ENCODE measurements around the gene TIAM1.
A peak's percentile ranks its signal among the peaks of the same experiment; 100 is the strongest.

The TIAM1 gene

DNA sequence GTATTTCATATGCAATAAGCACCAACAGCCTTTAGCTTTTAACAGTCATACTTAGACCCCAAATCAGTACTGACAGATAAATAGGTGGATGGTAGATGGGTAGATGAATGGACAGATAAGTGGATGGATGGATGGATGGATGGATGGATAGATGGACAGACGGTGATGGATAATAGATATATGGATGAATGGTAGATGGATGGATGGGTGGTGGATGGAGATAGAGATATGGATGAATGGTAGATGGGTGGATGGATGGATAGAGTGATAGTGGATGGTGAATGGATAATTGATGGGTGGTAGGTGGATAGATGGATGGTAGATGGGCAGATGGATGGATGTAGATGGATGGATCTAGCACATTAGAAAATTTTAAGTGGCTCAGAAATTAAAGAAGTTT, 62.5 kb downstream of the TIAM1 start:
- no peak for DNase-seq

DNA sequence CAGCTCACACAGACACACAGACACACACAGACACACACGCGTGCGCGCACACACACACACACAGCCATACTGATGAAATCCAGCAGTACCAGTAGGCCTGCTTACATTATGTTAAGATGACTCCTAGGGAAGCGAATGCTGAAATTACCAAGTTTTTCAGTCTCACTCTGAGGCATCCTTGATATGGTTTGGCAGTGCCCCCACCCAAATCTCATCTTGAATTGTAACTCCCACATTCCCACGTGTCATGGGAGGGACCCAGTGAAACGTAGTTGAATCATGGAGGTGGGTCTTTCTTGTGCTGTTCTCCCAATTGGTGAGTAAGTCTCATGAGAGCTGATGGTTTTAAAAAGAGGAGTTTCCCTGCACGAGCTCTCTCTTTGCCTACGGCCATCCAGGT, 64.1 kb downstream of the TIAM1 start:
- no peak for DNase-seq

DNA sequence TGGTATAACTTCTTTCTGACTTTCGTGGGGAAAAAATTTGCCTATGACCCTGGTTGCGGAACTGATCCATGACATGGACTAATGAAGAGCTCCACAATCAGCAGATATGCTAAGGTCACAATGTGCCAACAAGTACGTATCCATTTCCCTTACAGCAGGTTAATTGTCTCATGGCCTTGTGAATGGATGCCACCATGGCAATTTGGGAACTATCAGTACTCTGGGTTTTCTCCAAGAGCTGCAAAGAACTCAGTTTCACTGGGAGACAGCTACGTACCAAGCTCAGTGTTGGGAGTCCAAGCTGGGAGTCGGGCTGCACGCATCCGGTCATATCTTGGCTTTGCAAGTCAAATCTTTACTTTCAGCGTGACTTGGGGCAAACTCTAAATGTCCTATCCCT, 64.8 kb downstream of the TIAM1 start:
- no peak for DNase-seq

DNA sequence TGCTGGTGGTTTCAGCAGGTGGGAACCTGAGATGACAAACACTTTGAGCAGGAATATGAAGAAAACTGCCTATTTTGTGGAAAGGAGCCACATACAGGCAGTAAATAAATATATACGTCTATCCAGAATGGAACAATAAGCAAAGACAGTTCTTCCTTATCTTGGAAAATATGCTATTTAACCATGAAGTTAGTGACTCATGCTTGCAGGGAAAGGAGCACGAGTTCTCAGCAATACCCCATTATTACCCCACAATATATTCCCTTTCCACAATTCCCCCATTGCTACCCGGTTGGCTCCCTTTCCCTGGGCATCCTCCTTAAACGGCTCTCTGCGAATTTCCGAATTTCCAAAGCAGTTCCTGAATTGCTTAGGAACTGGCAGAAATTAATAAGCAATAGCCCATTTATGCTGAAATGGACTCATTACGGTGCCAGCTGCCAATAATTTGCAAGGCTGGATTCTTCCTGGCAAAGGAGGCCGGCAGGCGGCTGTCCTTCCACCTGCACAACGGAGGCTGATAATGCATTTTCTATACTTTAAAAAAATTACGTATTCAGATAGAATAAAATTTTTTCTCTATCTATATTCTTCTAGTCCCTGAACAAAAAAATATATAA, 65.4 kb downstream of the TIAM1 start:
- no peak for DNase-seq

DNA sequence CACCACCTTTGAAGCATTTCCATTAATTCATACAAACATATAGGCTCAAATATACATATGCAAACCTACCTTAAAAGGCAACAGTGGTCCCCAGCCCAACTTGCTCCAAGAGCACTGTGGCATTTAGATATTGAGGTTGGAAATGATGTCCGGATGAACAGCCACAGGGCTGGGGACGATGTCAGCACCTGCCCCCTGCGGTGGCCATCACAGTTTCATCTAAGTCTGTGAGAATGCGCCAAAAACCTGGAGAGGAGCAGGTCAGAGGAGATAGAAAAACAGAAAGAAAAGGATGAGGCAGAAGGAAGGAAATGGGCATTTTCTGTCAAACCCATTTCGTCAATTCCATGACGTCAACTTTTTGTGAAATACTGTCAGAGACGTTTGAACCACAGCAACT, 67.4 kb downstream of the TIAM1 start:
- no peak for DNase-seq

DNA sequence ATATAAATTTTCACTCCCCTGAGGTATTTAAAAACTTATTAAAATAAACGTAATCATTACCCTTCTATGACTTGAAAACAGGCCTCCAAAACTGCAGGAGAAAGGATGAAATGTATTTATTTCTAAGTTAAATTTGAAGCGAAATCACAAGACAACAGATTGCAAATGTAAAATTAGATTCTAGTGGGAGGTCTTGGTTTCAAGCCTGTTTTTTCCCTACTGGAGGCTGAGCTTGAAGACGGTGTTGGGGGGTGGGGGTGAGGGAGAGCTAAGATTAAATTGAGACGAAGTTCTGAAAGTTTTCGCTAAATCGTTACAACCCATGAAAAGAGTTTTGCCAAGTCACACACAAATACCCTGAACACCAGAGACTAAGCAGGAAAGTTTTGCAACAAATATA, 68.2 kb downstream of the TIAM1 start:
- DNase-seq = no peak

DNA sequence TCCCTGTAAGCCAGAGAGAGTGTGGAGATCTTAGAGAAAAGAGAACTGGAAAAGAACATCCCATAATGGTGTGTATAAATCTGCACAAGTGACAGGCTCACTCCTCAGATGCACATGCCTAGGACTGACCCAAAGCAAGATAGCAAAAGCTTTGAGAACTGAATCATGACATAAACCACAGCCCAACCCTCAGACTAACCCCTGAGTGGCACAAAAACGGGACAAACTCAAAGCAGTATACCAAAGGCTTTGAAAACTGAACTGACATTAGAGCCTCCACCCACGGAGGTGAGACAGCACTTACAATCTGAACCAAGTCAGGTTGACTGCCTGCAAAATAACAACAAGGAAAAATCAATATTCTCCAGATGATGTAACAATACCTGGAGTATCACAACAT, 70.8 kb downstream of the TIAM1 start:
- no peak for DNase-seq

DNA sequence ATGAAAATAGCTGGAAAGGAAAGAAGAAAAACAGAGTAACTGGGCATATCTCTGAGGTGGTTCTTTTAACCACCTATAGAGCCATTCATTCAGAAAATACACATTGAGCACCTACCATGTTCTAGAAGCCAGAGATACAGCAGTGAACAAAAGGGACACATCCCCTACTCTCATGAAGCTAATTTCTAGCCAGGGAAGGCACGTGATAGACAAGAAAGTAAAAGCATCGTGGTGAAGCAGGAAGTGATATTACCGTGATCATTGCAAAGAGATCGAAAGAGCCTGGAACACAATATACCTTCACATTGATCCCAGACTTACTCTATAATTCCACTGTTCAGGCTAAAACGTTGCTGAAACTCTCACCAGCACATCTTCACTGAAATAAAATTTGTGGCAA, 76.0 kb downstream of the TIAM1 start:
- no peak for DNase-seq

DNA sequence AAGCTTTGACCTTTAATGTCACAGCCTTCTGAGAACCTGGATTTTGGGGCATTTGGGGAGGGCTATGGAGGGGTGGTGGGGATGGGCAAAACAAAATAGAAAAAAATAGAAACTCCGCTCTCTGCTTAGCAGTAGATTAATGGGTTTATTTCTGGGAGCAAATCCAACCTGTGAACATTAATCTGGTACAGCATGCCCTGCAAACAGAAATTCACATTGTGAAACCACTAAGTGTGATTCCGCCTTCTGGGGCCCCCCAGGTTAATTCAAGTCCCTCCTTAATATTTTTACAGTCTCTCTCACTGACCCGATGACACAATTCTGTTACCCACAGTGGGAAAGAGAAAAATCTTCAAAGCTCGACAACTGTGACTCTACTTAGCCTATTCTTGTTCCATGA, 76.4 kb downstream of the TIAM1 start:
- DNase-seq = no peak

DNA sequence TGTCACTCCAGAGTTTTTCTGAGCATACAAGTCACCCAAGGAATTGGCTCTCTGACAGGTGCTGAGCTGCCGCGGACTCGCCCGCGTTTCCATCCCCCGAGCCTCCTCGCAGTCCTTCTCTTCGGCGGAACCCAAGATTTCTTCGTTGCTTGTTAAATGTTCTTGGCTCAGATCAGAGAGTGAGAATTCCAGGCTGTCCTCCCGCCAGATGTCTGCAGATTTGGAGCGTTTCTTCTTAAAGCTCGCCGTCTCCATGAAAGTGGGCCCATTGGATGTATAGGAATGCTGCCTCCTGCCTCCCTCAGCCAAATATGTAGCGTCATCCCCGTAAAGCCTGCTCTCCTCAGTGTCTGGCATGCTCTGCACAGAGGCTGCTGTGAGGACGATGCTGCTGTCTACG, 77.8 kb downstream of the TIAM1 start:
- no peak for DNase-seq

DNA sequence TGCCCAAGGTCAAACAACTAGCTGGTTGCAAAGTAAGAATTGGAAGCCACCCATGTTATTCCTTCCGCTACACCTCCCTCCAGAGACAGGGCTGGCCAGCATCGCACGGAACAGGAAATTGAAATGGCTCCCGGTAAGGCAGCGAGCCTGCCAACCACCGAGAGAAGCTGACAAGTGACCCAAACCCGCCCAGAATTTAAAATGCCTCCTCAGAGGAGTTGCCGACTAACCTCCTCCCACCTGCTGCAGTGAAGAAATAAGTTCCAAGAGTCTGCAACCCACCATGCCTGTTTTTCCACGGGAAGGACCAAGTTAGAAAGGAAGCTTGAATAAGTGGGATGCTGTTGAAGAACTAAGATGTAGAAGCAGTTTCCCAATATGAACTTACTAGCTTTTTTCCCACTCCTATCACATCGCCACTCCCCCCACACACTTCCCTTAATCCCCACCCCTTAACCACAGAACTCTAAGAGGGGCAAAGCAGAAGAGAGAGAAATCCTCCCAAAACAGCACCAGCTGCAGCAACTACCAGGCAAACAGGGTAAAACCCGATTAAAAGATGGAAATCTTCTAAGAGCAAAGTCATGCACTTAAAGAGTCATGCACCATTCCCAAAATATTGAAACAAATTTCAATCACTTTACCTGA, 78.6 kb downstream of the TIAM1 start:
- peak; percentile 26 to 30 for DNase-seq

DNA sequence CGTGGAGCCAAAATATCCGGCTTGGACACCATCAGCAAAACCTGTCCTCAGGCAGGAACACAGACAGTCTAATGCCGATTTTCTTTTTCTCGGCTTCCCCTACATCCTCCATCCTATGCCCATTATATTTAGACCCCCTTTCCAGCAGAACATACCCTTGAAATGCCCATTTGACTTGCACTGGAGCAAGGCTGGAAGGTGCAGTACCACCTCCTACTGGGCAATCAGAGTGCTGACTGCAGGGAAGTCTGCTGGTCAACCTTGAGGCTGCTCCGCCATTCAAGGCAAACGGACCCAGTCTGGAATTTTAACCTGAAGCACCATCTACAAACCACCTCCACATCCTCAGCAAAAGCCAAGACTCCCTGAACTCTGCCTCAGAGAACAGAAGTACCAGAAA, 79.5 kb downstream of the TIAM1 start:
- no peak for DNase-seq

DNA sequence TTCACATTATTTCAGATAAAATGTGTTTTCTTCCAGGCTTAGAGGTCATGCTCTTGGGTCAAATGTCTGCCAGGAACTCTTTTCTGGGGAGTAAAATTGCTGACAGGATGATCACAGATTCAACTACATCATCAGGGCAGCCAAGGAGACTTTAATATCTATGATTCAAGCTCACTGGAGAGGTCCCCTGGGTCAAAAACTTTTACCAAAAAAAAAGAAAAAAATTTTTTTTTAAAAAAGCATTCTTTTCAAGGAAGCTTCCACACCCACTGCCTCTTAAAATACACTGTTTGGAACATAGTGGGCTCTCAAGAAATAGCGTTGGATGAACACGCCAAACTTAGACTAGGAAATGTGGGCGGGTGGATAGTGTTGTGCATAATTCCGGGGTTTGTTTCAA, 81.3 kb downstream of the TIAM1 start:
- no peak for DNase-seq

DNA sequence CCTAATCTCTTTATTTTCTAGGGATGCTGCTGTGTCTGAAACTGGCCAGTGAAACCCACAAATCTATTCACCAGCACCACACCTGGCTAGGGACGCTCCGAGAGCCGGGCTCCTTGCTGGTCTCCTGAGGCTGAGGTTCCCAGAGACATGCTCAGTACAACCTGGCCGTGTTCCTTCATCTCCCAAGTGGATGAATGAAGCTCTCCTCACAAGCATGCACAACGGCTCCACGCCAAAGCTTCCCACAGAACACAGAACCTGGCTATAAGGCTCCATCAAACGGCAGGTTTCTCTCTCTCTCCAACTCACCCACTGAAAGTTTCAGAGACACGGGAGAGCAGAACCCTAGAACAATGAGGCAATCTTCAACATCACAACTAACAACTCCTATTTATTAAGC, 82.3 kb downstream of the TIAM1 start:
- no peak for DNase-seq

DNA sequence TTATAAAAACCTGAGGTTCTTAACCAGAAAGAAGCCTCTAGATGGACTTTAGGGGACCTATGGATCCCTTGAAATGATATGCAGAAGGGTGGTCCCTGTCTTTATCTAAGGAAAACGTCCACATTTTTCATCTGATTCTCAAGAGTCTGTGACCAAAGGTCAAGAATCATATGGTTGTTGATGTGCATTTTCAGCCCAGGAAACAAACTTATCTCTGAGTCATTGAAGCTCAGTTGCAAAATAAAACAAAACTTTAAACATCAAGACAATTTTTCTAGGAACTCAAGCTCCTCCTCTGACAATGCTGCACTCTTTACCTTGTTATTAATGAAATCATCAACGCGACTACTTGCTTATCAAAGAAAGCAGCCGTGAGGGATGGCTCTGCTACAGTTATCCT, 83.3 kb downstream of the TIAM1 start:
- no peak for DNase-seq

DNA sequence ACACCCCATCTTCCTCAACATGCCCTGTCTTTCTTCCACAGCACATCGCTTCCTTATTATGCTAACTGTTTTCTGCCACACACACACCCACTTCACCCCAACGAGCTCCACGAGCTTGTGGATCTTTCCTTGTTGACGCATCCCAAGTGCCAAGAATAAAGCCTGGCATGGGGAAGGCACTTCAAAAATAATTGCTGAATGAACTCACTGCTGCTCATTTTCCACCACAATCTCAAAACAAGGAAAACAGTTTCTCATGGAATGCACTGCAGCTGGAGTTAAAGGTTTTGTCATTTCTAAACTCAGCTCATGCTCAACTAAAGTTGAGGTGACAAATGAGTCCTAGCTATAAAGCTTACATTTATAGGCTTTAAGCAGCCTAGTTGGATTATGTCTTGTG, 86.0 kb downstream of the TIAM1 start:
- no peak for DNase-seq

DNA sequence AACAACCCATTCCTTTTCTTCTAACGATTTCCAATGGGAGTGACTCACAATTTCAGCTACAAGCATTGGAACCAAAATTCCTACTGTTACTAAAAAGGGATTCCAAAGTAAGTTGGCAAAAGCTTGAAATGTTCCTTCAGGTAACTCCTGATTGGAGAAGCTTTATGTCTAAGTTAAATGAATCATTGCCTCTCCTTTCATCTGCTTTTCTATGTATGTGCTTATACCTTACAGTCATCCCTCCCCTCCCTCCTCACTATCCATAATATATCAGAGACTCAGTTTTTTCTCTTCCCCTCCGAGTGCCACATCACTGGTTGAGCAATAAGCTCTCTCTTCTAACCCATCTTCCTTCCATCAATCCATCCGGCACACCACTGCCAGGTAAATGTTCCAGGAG, 86.8 kb downstream of the TIAM1 start:
- no peak for DNase-seq

DNA sequence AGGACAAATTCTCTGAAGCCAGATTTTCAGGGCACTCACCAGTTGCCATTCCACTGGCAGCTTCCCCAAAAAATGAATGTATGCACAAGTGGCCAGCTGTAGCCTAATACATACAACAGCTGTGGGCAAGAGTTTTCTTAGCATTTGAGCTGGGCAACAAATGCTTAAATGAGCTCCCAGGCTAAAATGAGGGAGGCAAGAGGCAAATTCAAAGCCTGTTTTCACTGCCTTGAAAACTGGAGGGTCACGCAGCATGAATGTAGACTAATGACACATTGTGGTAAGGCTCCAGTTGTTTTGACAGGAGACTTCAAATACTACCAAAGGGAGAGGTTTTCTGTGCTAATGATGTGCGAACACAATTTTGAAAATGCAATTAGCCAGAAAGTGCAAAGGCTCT, 88.2 kb downstream of the TIAM1 start:
- no peak for DNase-seq

DNA sequence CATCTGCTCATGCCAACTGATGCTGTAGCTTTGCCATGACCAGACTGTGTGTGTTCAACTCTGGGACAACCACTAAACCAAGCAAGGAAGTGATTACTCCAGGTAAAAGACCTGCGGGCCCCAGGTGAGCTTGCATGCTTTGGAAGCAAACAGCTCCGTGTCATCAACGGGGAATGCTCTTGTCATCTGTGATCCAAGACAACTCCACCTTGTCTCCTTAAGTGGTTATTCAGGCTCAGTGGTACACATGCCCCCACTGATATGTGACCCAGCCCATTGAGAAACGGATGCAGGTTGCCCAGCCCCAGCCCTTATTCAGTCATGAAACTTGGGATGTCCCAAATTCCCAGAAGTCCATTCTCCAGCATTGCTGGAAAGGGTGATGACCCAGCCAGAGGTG, 89.0 kb downstream of the TIAM1 start:
- no peak for DNase-seq

DNA sequence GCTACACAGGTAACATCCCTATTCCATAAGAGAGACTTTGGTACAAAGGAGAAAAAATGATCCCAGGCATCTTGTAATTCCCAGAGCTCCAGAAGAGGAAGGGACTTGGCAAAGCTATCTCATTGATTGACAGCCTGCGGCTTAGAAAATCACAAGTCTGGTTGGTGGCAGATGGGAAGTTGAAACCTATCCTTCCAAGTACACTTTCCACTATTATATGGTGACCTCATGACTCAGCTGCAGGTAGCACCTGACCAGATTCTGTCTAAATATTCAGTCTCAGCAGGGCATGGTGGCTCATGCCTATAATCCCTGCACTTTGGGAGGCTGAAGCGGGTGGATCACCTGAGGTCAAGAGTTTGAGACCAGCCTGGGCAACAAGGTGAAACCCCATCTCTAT, 89.9 kb downstream of the TIAM1 start:
- DNase-seq = no peak

DNA sequence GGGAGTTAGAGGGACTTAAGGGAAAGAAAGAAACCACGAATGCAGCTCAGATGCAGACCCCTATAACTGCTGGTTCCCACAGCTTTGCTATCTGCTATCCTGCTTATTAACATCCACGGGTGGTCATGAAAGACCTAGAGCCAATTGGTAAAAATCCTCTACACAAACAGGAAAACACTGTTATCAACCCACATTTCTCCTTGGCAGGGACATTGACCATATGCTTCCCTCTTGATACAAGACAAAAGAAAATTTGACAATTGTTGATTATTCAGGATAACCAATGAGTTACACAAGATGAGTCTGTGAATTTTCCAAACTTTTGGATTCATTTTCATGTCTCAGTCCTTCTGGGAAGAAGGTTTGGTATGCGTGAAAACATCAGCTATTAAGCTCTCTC, 90.4 kb downstream of the TIAM1 start:
- DNase-seq = no peak

DNA sequence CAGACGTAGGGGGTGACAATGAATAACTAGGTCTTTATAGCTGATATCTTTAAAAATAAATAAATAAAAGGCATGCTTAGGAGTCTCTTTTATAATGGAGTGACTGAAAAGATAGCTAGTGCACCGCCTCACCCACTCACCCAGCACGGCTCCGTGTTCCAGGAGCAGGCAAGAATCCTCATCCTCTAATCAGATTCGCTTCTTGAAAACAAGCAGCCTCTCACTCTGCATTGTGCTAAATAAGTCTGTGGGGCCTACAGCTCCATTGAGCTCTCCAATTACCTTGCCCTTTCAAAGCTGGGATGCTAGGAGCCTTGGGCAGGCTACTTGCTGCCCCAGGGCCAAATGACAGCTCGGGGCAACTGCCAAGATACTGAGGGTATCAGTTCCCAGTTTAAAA, 91.5 kb downstream of the TIAM1 start:
- no peak for DNase-seq

DNA sequence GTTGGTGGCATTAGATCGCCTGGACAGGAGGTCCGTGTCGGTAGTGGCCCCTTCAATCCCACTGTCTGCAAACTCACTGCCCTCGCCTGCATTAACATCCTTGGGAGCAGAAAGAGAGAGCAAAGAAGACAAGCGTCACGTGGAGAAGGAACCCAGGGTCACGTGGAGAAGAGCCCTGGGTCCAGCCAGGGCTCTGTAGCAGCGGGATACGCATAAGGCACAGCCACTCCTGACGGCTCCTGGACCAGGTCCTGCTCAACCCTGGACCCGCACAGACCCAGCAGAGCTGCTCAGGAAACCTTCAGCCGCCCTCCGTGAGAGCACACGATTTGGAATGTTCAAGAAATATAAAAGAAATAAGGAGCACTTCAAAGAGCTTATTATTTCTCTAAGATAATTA, 92.0 kb downstream of the TIAM1 start:
- no peak for DNase-seq

DNA sequence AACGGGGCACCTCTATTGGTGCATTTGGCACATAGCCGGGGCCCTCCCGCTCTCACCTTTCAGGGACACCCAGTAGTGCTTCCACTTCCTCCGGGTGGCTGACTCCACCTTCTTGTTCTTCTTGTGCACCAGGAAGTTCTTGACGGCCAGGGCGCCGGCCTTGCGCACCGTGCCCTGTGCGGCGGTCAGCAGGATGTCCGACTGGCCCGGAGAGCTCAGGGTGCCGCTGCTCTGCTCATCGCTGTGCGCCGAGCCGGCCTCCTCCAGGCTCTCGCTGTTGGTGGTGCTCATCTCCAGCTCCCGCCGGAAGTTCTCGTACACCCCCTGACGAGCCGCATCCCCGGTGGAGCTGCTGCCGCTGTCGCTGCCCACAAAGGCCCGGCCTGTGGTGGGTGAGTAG, 92.4 kb downstream of the TIAM1 start:
- no peak for DNase-seq

DNA sequence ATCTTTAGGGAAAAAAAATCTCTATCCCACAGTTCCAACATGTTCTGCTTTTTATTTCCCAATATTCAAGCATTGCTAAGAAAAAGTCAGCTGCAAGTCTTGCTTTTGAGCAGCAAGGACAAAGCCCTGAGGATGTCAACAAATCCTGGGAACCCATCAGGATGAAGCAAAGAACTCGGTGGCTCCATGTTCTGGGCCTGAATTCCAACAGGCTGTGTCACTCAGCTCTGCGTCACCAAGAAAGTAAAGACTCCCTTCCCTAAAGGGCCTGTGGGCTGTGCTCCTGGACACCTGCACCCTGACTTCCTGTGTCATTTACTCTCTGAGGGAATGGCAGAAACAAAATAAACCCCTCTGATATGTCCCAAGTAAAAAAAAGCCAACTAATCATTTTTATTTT, 95.5 kb downstream of the TIAM1 start:
- DNase-seq = no peak

DNA sequence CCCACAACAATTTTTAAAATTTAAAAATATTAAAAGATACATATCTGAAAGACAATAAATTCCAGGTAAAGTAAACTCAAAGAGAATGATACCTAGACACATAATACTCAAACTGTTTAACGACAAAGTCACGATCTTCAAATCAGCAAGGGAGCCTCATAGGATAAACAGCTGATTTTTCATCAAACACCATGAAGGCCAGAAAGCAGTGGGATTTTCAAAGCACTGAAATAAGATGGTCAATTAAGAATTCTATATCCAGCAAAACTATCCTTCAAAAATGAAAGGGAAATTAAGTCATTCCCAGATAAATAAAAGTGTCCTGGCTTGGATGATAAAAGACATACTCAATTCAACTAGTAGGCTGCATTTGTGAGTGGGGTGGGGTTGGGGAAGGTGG, 100.5 kb downstream of the TIAM1 start:
- DNase-seq = no peak
